GM23338 (cell line): Measurements from ENCODE around the gene NRROS. TPM values are rescaled to one million over a fixed set of nuclear protein-coding genes. Genes with fewer than 3 reads are reported as not detected.

Experiments used
- ATAC-seq: fragments of 200-7000 bp; cut with Tn5 transposase; 3 replicates; pipeline ENCODE4 v1.9.1; 2020
- DNase-seq: peaks from one replicate; pipeline ENCODE4 v3.0.0-alpha.2; 2015; ENCODE audit warnings: low spot score
- H2AFZ ChIP-seq: fragments of 200-600 bp; sonication (generic); 2 replicates; pipeline ENCODE4 v1.8.0; 2016; ENCODE audit warnings: antibody characterized with exemption, mild to moderate bottlenecking, moderate library complexity
- H3F3A ChIP-seq: fragments of 200-600 bp; sonication (generic); replicated peaks from 2 replicates; pipeline ENCODE4 v1.8.0; 2017; ENCODE audit warnings: antibody characterized with exemption, mixed run types, low read depth
- H3K27ac ChIP-seq: fragments of 200-600 bp; sonication (generic); 2 replicates; pipeline ENCODE4 v1.6.1; 2016; ENCODE audit warnings: low read depth
- H3K27me3 ChIP-seq: fragments of 200-600 bp; sonication (generic); 2 replicates; pipeline ENCODE4 v1.8.0; 2016; ENCODE audit warnings: mild to moderate bottlenecking, mixed run types, moderate library complexity; ENCODE audit not compliant: insufficient read depth
- H3K36me3 ChIP-seq: fragments of 200-600 bp; sonication (generic); 2 replicates; pipeline ENCODE4 v1.8.0; 2016; ENCODE audit warnings: mild to moderate bottlenecking; ENCODE audit not compliant: insufficient read depth
- H3K4me1 ChIP-seq: fragments of 200-600 bp; sonication (generic); 2 replicates; pipeline ENCODE4 v1.8.0; 2016; ENCODE audit warnings: mild to moderate bottlenecking, moderate library complexity; ENCODE audit not compliant: insufficient read depth
- H3K4me2 ChIP-seq: fragments of 200-600 bp; sonication (generic); 2 replicates; pipeline ENCODE4 v1.7.1; 2017; ENCODE audit warnings: mixed run types
- H3K4me3 ChIP-seq: fragments of 200-600 bp; sonication (generic); 2 replicates; pipeline ENCODE4 v1.6.1; 2016; ENCODE audit warnings: mixed run types
- H3K79me2 ChIP-seq: fragments of 200-600 bp; sonication (generic); replicated peaks from 2 replicates; pipeline ENCODE4 v1.8.0; 2017; ENCODE audit warnings: mild to moderate bottlenecking; ENCODE audit not compliant: insufficient read depth
- H3K9me2 ChIP-seq: fragments of 200-600 bp; sonication (generic); 2 replicates; pipeline ENCODE4 v1.8.0; 2017; ENCODE audit not compliant: insufficient read depth
- H4K20me1 ChIP-seq: fragments of 200-600 bp; sonication (generic); replicated peaks from 2 replicates; pipeline ENCODE4 v1.8.0; 2017; ENCODE audit warnings: mild to moderate bottlenecking; ENCODE audit not compliant: insufficient read depth
- H3K27ac Mint-ChIP-seq: 2 replicates; pipeline ENCODE4 v1.8.0; 2020; ENCODE audit warnings: inconsistent platforms, mild to moderate bottlenecking, moderate library complexity, mixed read lengths
- H3K27me3 Mint-ChIP-seq: 3 replicates; pipeline ENCODE4 v1.8.0; 2022; ENCODE audit warnings: low read depth, mild to moderate bottlenecking, moderate library complexity, mixed read lengths, inconsistent platforms; ENCODE audit not compliant: insufficient read depth, poor library complexity
- H3K36me3 Mint-ChIP-seq: 3 replicates; pipeline ENCODE4 v1.8.0; 2021; ENCODE audit warnings: low read depth, mild to moderate bottlenecking, inconsistent platforms, moderate library complexity, mixed read lengths
- H3K4me1 Mint-ChIP-seq: 3 replicates; pipeline ENCODE4 v1.8.0; 2020; ENCODE audit warnings: mild to moderate bottlenecking, inconsistent platforms, mixed read lengths
- H3K4me3 Mint-ChIP-seq: 3 replicates; pipeline ENCODE4 v1.8.0; 2021; ENCODE audit warnings: moderate library complexity, mild to moderate bottlenecking, inconsistent platforms, mixed read lengths
- H3K9me3 Mint-ChIP-seq: 3 replicates; pipeline ENCODE4 v1.8.0; 2020; ENCODE audit warnings: moderate library complexity, mild to moderate bottlenecking, inconsistent platforms, mixed read lengths
- CREB1 ChIP-seq: fragments of 250-450 bp; sonication (Bioruptor Pico); IDR thresholded peaks from 2 replicates; pipeline ENCODE4 v1.5.0; 2020; ENCODE audit warnings: low read depth, mild to moderate bottlenecking, moderate library complexity
- JUNB ChIP-seq: IDR thresholded peaks from one replicate; pipeline ENCODE4 v1.6.1; 2016; ENCODE audit warnings: antibody characterized with exemption; ENCODE audit not compliant: unreplicated experiment
- NANOG ChIP-seq: IDR thresholded peaks from 2 replicates; pipeline ENCODE4 v1.6.1; 2016; ENCODE audit warnings: antibody characterized with exemption, borderline replicate concordance
- POLR2AphosphoS5 ChIP-seq: IDR thresholded peaks from 2 replicates; pipeline ENCODE4 v1.6.1; 2016; ENCODE audit warnings: antibody characterized with exemption, low read depth
- REST ChIP-seq: IDR thresholded peaks from one replicate; pipeline ENCODE4 v1.6.1; 2018; ENCODE audit warnings: antibody characterized with exemption; ENCODE audit not compliant: unreplicated experiment
- ZNF114 ChIP-seq: fragments of 250-450 bp; sonication (Bioruptor Pico); IDR thresholded peaks from 2 replicates; pipeline ENCODE4 v1.5.0; 2020; ENCODE audit warnings: mild to moderate bottlenecking, moderate library complexity
- ZNF331 ChIP-seq: fragments of 250-450 bp; sonication (Bioruptor Pico); IDR thresholded peaks from 2 replicates; pipeline ENCODE4 v1.5.0; 2020; ENCODE audit warnings: low read depth, mild to moderate bottlenecking, moderate library complexity
- polyA plus RNA-seq: library from polyadenylated mRNA; unstranded; fragments of >200 nt; fragmentation: Nextera tagmentation; extraction: Ambion mirVana; gene quantifications from 2 replicates; pipeline ENCODE4 v1.2.1, GENCODE V29; 2016
- total RNA-seq: library from RNA; depleted of rRNA; stranded (reverse); fragments of >200 nt; shearing (Covaris generic); gene quantifications from 2 replicates; pipeline ENCODE4 v1.2.3, GENCODE V29; 2014
- TF ChIP-seq, protein P1 (sequence below): fragments of 250-450 bp; sonication (Bioruptor Pico); IDR thresholded peaks from 2 replicates; pipeline ENCODE4 v1.5.0; 2020; ENCODE audit warnings: mild to moderate bottlenecking, moderate library complexity
- TF ChIP-seq, protein P2 (sequence below), 2 experiments: fragments of 200-600 bp in 1 of 2; sonication (generic) in 1 of 2; conservative IDR thresholded peaks; 2 replicates each; pipeline versions ENCODE4 v1.5.1 to v1.6.1; 2016 to 2017; ENCODE audit warnings: antibody characterized with exemption in 2 of 2, low read depth in 2 of 2, mild to moderate bottlenecking in 2 of 2, moderate library complexity in 1 of 2
- TF ChIP-seq, protein P3 (sequence below): IDR thresholded peaks from 2 replicates; pipeline ENCODE4 v1.6.1; 2016; ENCODE audit warnings: antibody characterized with exemption

Gene NRROS
- total and polyA plus RNA-seq, 2 experiments from 2014 or later, result 2.3 to 8.5 TPM

GRCh38 chr3:196641333-196642054 is 2.0 kb downstream of the NRROS start (continued):
- TF ChIP-seq, protein P1, sequence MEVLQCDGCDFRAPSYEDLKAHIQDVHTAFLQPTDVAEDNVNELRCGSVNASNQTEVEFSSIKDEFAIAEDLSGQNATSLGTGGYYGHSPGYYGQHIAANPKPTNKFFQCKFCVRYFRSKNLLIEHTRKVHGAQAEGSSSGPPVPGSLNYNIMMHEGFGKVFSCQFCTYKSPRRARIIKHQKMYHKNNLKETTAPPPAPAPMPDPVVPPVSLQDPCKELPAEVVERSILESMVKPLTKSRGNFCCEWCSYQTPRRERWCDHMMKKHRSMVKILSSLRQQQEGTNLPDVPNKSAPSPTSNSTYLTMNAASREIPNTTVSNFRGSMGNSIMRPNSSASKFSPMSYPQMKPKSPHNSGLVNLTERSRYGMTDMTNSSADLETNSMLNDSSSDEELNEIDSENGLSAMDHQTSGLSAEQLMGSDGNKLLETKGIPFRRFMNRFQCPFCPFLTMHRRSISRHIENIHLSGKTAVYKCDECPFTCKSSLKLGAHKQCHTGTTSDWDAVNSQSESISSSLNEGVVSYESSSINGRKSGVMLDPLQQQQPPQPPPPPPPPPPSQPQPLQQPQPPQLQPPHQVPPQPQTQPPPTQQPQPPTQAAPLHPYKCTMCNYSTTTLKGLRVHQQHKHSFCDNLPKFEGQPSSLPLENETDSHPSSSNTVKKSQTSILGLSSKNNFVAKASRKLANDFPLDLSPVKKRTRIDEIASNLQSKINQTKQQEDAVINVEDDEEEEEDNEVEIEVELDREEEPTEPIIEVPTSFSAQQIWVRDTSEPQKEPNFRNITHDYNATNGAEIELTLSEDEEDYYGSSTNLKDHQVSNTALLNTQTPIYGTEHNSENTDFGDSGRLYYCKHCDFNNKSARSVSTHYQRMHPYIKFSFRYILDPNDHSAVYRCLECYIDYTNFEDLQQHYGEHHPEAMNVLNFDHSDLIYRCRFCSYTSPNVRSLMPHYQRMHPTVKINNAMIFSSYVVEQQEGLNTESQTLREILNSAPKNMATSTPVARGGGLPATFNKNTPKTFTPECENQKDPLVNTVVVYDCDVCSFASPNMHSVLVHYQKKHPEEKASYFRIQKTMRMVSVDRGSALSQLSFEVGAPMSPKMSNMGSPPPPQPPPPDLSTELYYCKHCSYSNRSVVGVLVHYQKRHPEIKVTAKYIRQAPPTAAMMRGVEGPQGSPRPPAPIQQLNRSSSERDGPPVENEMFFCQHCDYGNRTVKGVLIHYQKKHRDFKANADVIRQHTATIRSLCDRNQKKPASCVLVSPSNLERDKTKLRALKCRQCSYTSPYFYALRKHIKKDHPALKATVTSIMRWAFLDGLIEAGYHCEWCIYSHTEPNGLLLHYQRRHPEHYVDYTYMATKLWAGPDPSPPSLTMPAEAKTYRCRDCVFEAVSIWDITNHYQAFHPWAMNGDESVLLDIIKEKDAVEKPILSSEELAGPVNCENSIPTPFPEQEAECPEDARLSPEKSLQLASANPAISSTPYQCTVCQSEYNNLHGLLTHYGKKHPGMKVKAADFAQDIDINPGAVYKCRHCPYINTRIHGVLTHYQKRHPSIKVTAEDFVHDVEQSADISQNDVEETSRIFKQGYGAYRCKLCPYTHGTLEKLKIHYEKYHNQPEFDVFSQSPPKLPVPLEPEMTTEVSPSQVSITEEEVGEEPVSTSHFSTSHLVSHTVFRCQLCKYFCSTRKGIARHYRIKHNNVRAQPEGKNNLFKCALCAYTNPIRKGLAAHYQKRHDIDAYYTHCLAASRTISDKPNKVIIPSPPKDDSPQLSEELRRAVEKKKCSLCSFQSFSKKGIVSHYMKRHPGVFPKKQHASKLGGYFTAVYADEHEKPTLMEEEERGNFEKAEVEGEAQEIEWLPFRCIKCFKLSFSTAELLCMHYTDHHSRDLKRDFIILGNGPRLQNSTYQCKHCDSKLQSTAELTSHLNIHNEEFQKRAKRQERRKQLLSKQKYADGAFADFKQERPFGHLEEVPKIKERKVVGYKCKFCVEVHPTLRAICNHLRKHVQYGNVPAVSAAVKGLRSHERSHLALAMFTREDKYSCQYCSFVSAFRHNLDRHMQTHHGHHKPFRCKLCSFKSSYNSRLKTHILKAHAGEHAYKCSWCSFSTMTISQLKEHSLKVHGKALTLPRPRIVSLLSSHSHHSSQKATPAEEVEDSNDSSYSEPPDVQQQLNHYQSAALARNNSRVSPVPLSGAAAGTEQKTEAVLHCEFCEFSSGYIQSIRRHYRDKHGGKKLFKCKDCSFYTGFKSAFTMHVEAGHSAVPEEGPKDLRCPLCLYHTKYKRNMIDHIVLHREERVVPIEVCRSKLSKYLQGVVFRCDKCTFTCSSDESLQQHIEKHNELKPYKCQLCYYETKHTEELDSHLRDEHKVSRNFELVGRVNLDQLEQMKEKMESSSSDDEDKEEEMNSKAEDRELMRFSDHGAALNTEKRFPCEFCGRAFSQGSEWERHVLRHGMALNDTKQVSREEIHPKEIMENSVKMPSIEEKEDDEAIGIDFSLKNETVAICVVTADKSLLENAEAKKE (CRISPR knock-in tag), result no peak

- H3F3A ChIP-seq, result peaks cover 13% of the 10 kb centered on the region; the same call in 1 of the 2 replicates
Measured at GRCh38 chr3:196642434-196642833, 2.9 kb downstream of the NRROS start.

More at GRCh38 chr3:196642434-196642833, 2.9 kb downstream of the NRROS start:
- 0 out of 2 replicates have a peak overlapping the region, but pooled peaks have one; percentile 39 for H3K27ac ChIP-seq
- Mint-ChIP-seq H3K27me3 (peaks cover 18% of the 10 kb centered on the region), H3K4me3 (no peak overlapping the region), H3K4me1 (peaks cover 39% of the 10 kb centered on the region), H3K36me3 (peaks cover 3% of the 10 kb centered on the region; the same call in 1 of the 3 replicates), H3K27ac (peak overlapping the region; percentile 42; the same call in 1 of the 2 replicates), H3K9me3 (no peaks in the 10 kb centered on the region)
- DNase-seq (no peak), ATAC-seq (no peak)
- no peaks in the 10 kb centered on the region for H3K9me2 ChIP-seq
- no peak overlapping the region for H3K4me2 ChIP-seq
- no peaks in the 10 kb centered on the region for H3K36me3 ChIP-seq
- no peaks in the 10 kb centered on the region for H4K20me1 ChIP-seq
- H3K4me1 ChIP-seq, result peaks cover 31% of the 10 kb centered on the region
- H3K79me2 ChIP-seq, result no peaks in the 10 kb centered on the region
- H3K27me3 ChIP-seq, result peaks cover 18% of the 10 kb centered on the region
- TF ChIP-seq ZNF331 (no peak), JUNB (no peak), REST (no peak), CREB1 (CRISPR knock-in tag) (no peak), ZNF114 (no peak), NANOG (no peak), POLR2AphosphoS5 (no peak)
- TF ChIP-seq, protein P2, sequence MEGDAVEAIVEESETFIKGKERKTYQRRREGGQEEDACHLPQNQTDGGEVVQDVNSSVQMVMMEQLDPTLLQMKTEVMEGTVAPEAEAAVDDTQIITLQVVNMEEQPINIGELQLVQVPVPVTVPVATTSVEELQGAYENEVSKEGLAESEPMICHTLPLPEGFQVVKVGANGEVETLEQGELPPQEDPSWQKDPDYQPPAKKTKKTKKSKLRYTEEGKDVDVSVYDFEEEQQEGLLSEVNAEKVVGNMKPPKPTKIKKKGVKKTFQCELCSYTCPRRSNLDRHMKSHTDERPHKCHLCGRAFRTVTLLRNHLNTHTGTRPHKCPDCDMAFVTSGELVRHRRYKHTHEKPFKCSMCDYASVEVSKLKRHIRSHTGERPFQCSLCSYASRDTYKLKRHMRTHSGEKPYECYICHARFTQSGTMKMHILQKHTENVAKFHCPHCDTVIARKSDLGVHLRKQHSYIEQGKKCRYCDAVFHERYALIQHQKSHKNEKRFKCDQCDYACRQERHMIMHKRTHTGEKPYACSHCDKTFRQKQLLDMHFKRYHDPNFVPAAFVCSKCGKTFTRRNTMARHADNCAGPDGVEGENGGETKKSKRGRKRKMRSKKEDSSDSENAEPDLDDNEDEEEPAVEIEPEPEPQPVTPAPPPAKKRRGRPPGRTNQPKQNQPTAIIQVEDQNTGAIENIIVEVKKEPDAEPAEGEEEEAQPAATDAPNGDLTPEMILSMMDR (conservative IDR thresholded peaks at IDR 0.05; ENCODE audit: low read depth in 2 of 2), result no peak
- TF ChIP-seq, protein P3, sequence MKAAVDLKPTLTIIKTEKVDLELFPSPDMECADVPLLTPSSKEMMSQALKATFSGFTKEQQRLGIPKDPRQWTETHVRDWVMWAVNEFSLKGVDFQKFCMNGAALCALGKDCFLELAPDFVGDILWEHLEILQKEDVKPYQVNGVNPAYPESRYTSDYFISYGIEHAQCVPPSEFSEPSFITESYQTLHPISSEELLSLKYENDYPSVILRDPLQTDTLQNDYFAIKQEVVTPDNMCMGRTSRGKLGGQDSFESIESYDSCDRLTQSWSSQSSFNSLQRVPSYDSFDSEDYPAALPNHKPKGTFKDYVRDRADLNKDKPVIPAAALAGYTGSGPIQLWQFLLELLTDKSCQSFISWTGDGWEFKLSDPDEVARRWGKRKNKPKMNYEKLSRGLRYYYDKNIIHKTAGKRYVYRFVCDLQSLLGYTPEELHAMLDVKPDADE, result no peak
- no peak overlapping the region for H2AFZ ChIP-seq
- no peak overlapping the region for H3K4me3 ChIP-seq
